ENCODE measurements around the gene CYBRD1. TPM values are rescaled to one million over a fixed set of nuclear protein-coding genes. Genes with fewer than 3 reads are reported as not detected.

CYBRD1 gene
- total and polyA plus RNA-seq, 2 donors (not counting 1 experiment from before 2014, with no cell fraction given), result 0.27 TPM; not detected in 1

GRCh38 chr2:171566753-171567152 lies 44.5 kb downstream of the CYBRD1 start:
- intact Hi-C loops (cut with micrococcal nuclease), result no loop called here
- no peak for ATAC-seq (ENCODE audit: low read depth)
- Histone ChIP-seq H3K4me3 (ENCODE audit: control extremely low read depth in 1 of 5, extremely low read depth in 1 of 5, insufficient read depth in 1 of 5, low read depth in 2 of 5, low read length in 4 of 5) (no peak overlapping the region), H3K4me1 (ENCODE audit: control insufficient read depth in 2 of 2, insufficient read depth in 2 of 2, low read length in 2 of 2) (no peaks in the 10 kb centered on the region), H3K79me2 (ENCODE audit: control insufficient read depth, insufficient read depth, low read length) (no peaks in the 10 kb centered on the region), H4K20me1 (ENCODE audit: control insufficient read depth, insufficient read depth, low read length, poor library complexity, severe bottlenecking) (no peaks in the 10 kb centered on the region), H3K9me3 (ENCODE audit: control extremely low read depth in 1 of 3, control insufficient read depth in 2 of 3, insufficient read depth in 1 of 3, low read length in 2 of 3) (peaks cover 0 to 3% (median 0%) of the 10 kb centered on the region in 3 donors), H3K27ac (ENCODE audit: low read length in 2 of 2) (no peak overlapping the region), H3K27me3 (replicated peaks in 1 of 4; ENCODE audit: control extremely low read depth in 1 of 4, control insufficient read depth in 3 of 4, insufficient read depth in 4 of 4, low read length in 3 of 4) (no peaks in the 10 kb centered on the region), H3K9ac (ENCODE audit: low read length) (no peak overlapping the region), H3K4me2 (replicated peaks; ENCODE audit: low read depth, low read length, poor library complexity, severe bottlenecking) (no peak overlapping the region), H3K36me3 (replicated peaks in 1 of 2; ENCODE audit: control extremely low read depth in 1 of 2, control insufficient read depth in 1 of 2, extremely low read depth in 1 of 2, insufficient read depth in 2 of 2, low read length in 1 of 2) (no peaks in the 10 kb centered on the region), H2AFZ (ENCODE audit: insufficient read depth, low read depth, low read length, poor library complexity, severe bottlenecking) (no peak overlapping the region)
- Mint-ChIP-seq H3K27me3 (peaks cover 4% of the 10 kb centered on the region), H3K9me3 (ENCODE audit: insufficient read depth) (no peaks in the 10 kb centered on the region), H3K27ac (no peak overlapping the region), H3K4me1 (no peaks in the 10 kb centered on the region), H3K4me3 (no peak overlapping the region)
- CTCF ChIA-PET, result no interaction called here
- TF ChIP-seq CTCF (IDR thresholded peaks at IDR 0.05) (no peak), EZH2 (IDR thresholded peaks at IDR 0.05; ENCODE audit: borderline replicate concordance, insufficient read depth, low read depth, low read length, poor library complexity, severe bottlenecking) (no peak)
- POLR2A ChIA-PET, result no interaction called here
- no peak for DNase-seq
- WGBS (ENCODE audit: insufficient coverage), result 90% methylated on average over 4 of the region's 4 CpGs

- no peak overlapping the region for H2AFZ ChIP-seq (ENCODE audit: insufficient read depth, low read depth, low read length, poor library complexity, severe bottlenecking)
- Mint-ChIP-seq H3K9me3 (ENCODE audit: insufficient read depth) (no peaks in the 10 kb centered on the region), H3K27ac (no peak overlapping the region), H3K27me3 (peaks cover 8% of the 10 kb centered on the region), H3K4me3 (no peak overlapping the region), H3K4me1 (no peaks in the 10 kb centered on the region)
- TF ChIP-seq EZH2 (IDR thresholded peaks at IDR 0.05; ENCODE audit: borderline replicate concordance, insufficient read depth, low read depth, low read length, poor library complexity, severe bottlenecking) (no peak), CTCF (IDR thresholded peaks at IDR 0.05) (no peak)
- ATAC-seq (ENCODE audit: low read depth), result no peak
- no peak overlapping the region for H3K4me3 ChIP-seq (ENCODE audit: control extremely low read depth in 1 of 5, extremely low read depth in 1 of 5, insufficient read depth in 1 of 5, low read depth in 2 of 5, low read length in 4 of 5)
- 50% methylated on average over 2 of the region's 3 CpGs for WGBS (ENCODE audit: insufficient coverage)
- ChIA-PET POLR2A (no interaction called here), CTCF (no interaction called here)
- no peaks in the 10 kb centered on the region for H3K79me2 ChIP-seq (ENCODE audit: control insufficient read depth, insufficient read depth, low read length)
- DNase-seq, result no peak
- no peaks in the 10 kb centered on the region for H4K20me1 ChIP-seq (ENCODE audit: control insufficient read depth, insufficient read depth, low read length, poor library complexity, severe bottlenecking)
- intact Hi-C loops (cut with micrococcal nuclease), result no loop called here
- no peak overlapping the region for H3K27ac ChIP-seq (ENCODE audit: low read length in 2 of 2)
- no peak overlapping the region for H3K9ac ChIP-seq (ENCODE audit: low read length)
- no peak overlapping the region for H3K4me2 ChIP-seq (replicated peaks; ENCODE audit: low read depth, low read length, poor library complexity, severe bottlenecking)
- no peaks in the 10 kb centered on the region for H3K4me1 ChIP-seq (ENCODE audit: control insufficient read depth in 2 of 2, insufficient read depth in 2 of 2, low read length in 2 of 2)
- H3K9me3 ChIP-seq (ENCODE audit: control extremely low read depth in 1 of 3, control insufficient read depth in 2 of 3, insufficient read depth in 1 of 3, low read length in 2 of 3), result peaks cover 0 to 3% (median 0%) of the 10 kb centered on the region in 3 donors
- no peaks in the 10 kb centered on the region for H3K36me3 ChIP-seq (replicated peaks in 1 of 2; ENCODE audit: control extremely low read depth in 1 of 2, control insufficient read depth in 1 of 2, extremely low read depth in 1 of 2, insufficient read depth in 2 of 2, low read length in 1 of 2)
- H3K27me3 ChIP-seq (replicated peaks in 1 of 4; ENCODE audit: control extremely low read depth in 1 of 4, control insufficient read depth in 3 of 4, insufficient read depth in 4 of 4, low read length in 3 of 4), result no peaks in the 10 kb centered on the region
Observed at GRCh38 chr2:171568089-171568488, 45.8 kb downstream of the CYBRD1 start.
